Keratinocyte (primary cell): ENCODE measurements around the gene CRLF2. TPM values are rescaled to one million over a fixed set of nuclear protein-coding genes. Genes with fewer than 3 reads are reported as not detected.

ENCODE experiments used
- DNase-seq: peaks from one replicate; pipeline ENCODE4 v3.0.0-alpha.2; 2011; ENCODE audit warnings: low read depth, missing footprints, low spot score
- FAIRE-seq: peaks from 2 replicates; lab custom pipeline; 2011; peaks lifted over from hg19 to GRCh38; lab: Jason Lieb, UNC
- H2AFZ ChIP-seq: 2 replicates; pipeline ENCODE4 v1.6.0; 2012; ENCODE audit warnings: low read length, control low read depth, inconsistent platforms; ENCODE audit not compliant: control insufficient read depth
- H3K27ac ChIP-seq: 2 replicates; pipeline ENCODE4 v1.5.1; 2011; ENCODE audit warnings: low read length; ENCODE audit not compliant: control insufficient read depth, insufficient read depth
- H3K27me3 ChIP-seq: 3 replicates; pipeline ENCODE4 v1.6.0; 2011; ENCODE audit warnings: low read length; ENCODE audit not compliant: control insufficient read depth, insufficient read depth; ENCODE audit errors: extremely low read depth
- H3K36me3 ChIP-seq, 2 experiments: 2 replicates in 1 of 2; 3 replicates in 1 of 2; pipeline ENCODE4 v1.5.1; 2011; ENCODE audit warnings: low read length in 2 of 2, mild to moderate bottlenecking in 1 of 2; ENCODE audit not compliant: control insufficient read depth in 2 of 2, insufficient read depth in 2 of 2; ENCODE audit errors: extremely low read depth in 1 of 2
- H3K4me1 ChIP-seq: 3 replicates; pipeline ENCODE4 v1.5.1; 2011; ENCODE audit warnings: low read length; ENCODE audit not compliant: control insufficient read depth, insufficient read depth; ENCODE audit errors: extremely low read depth
- H3K4me2 ChIP-seq: 3 replicates; pipeline ENCODE4 v1.6.0; 2011; ENCODE audit warnings: low read depth, low read length; ENCODE audit not compliant: control insufficient read depth, insufficient read depth; ENCODE audit errors: extremely low read depth
- H3K4me3 ChIP-seq, 3 experiments: fragments of 200-600 bp in 1 of 3; sonication (generic) in 1 of 3; 2 replicates in 2 of 3; 3 replicates in 1 of 3; pipeline ENCODE4 v1.5.1; 2011 to 2016; ENCODE audit warnings: low read length in 3 of 3, mild to moderate bottlenecking in 3 of 3, control low read depth in 2 of 3, inconsistent platforms in 1 of 3, low read depth in 1 of 3, mixed read lengths in 1 of 3, mixed run types in 1 of 3, moderate library complexity in 1 of 3; ENCODE audit not compliant: control insufficient read depth in 2 of 3, insufficient read depth in 2 of 3; ENCODE audit errors: extremely low read depth in 1 of 3
- H3K79me2 ChIP-seq: 2 replicates; pipeline ENCODE4 v1.6.0; 2012; ENCODE audit warnings: low read length; ENCODE audit not compliant: control insufficient read depth, insufficient read depth
- H3K9ac ChIP-seq: 3 replicates; pipeline ENCODE4 v1.6.0; 2011; ENCODE audit warnings: low read length; ENCODE audit not compliant: control insufficient read depth, insufficient read depth; ENCODE audit errors: extremely low read depth
- H3K9me1 ChIP-seq: 3 replicates; pipeline ENCODE4 v1.6.0; 2011; ENCODE audit warnings: low read length; ENCODE audit not compliant: control insufficient read depth, insufficient read depth; ENCODE audit errors: extremely low read depth
- H3K9me3 ChIP-seq: 2 replicates; pipeline ENCODE4 v1.5.1; 2012; ENCODE audit warnings: low read depth, low read length; ENCODE audit not compliant: control insufficient read depth
- H4K20me1 ChIP-seq: 3 replicates; pipeline ENCODE4 v1.6.0; 2011; ENCODE audit warnings: low read length; ENCODE audit not compliant: control insufficient read depth, insufficient read depth; ENCODE audit errors: extremely low read depth
- EZH2 ChIP-seq: IDR thresholded peaks from one replicate; pipeline ENCODE4 v1.6.1; 2012; ENCODE audit warnings: inconsistent platforms, mild to moderate bottlenecking, low read length, moderate library complexity
- dilution Hi-C: fragments of 300-500 bp; cut with MboI; formaldehyde crosslinking; loops from one replicate; pipeline ENCODE4 v1.7.0; 2020; ENCODE audit warnings: low sequenced_read_pairs; ENCODE audit not compliant: extremely low pct_ligation_motif_present
- polyA plus RNA-seq, 5 experiments: library from polyadenylated mRNA; depleted of rRNA in 3 of 5; stranded (reverse) in 3 of 5; stranded (forward) in 1 of 5; unstranded in 1 of 5; fragments of >200 nt; gene quantifications; 1 replicate in 1 of 5; 2 replicates in 3 of 5; 3 replicates in 1 of 5; pipeline versions ENCODE4 v1.2.1 to v1.2.3, GENCODE V29; 2011 to 2012; ENCODE audit warnings: missing spikeins in 2 of 5, low read depth in 1 of 5, low replicate concordance in 1 of 5
- TF ChIP-seq, protein P1 (sequence below), 3 experiments: IDR thresholded peaks in 1 of 3; conservative IDR thresholded peaks in 1 of 3; optimal IDR thresholded peaks in 1 of 3; 2 replicates in 2 of 3; 3 replicates in 1 of 3; pipeline versions ENCODE3 to v1.5.1; 2011; ENCODE audit warnings: low read length in 3 of 3, mild to moderate bottlenecking in 3 of 3, moderate library complexity in 2 of 3, control low read depth in 1 of 3, inconsistent platforms in 1 of 3; ENCODE audit not compliant: insufficient read depth in 2 of 3; ENCODE audit errors: extremely low read depth in 1 of 3

CRLF2 gene
- polyA plus RNA-seq, 1 donor (not counting 4 experiments of a cell fraction or from before 2014, with no cell fraction given), result not detected

DNA sequence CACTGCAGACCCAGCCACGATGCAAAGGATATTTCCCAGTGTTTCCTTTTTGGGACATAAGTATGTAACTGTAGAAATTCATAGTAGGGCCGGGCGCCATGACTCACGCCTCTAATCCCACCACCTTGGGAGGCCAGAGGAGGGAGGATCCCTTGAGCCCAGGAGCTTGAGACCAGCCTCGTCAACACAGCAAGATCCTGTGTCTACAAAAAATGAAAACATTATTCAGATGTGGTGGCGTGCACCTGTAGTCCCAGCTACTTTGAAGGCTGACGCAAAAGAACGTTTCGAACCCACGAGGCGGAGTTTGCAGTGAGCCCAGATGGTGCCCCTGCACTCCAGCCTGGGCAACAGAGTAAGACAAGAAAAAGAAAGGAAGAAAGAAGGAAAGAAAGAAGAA lies 49.2 kb downstream of the CRLF2 start:
- Histone ChIP-seq H4K20me1 (no peaks in the 10 kb centered on the region), H3K4me3 (no peak overlapping the region), H3K27ac (no peak overlapping the region), H3K36me3 (no peaks in the 10 kb centered on the region), H2AFZ (no peak overlapping the region), H3K4me2 (no peak overlapping the region), H3K9ac (no peak overlapping the region), H3K27me3 (no peaks in the 10 kb centered on the region), H3K9me1 (no peaks in the 10 kb centered on the region), H3K9me3 (peaks cover 2% of the 10 kb centered on the region), H3K4me1 (no peaks in the 10 kb centered on the region), H3K79me2 (no peaks in the 10 kb centered on the region)
- FAIRE-seq (no peak), DNase-seq (no peak)
- no peak for TF ChIP-seq EZH2
- TF ChIP-seq, protein P1, sequence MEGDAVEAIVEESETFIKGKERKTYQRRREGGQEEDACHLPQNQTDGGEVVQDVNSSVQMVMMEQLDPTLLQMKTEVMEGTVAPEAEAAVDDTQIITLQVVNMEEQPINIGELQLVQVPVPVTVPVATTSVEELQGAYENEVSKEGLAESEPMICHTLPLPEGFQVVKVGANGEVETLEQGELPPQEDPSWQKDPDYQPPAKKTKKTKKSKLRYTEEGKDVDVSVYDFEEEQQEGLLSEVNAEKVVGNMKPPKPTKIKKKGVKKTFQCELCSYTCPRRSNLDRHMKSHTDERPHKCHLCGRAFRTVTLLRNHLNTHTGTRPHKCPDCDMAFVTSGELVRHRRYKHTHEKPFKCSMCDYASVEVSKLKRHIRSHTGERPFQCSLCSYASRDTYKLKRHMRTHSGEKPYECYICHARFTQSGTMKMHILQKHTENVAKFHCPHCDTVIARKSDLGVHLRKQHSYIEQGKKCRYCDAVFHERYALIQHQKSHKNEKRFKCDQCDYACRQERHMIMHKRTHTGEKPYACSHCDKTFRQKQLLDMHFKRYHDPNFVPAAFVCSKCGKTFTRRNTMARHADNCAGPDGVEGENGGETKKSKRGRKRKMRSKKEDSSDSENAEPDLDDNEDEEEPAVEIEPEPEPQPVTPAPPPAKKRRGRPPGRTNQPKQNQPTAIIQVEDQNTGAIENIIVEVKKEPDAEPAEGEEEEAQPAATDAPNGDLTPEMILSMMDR (optimal IDR thresholded peaks at IDR 0.05 in 1 of 3, IDR thresholded peaks at IDR 0.05 in 1 of 3, conservative IDR thresholded peaks at IDR 0.05 in 1 of 3; ENCODE audit: extremely low read depth in 1 of 3, insufficient read depth in 2 of 3, low read length in 3 of 3), result no peak
- dilution Hi-C loops, result no loop called here

DNA sequence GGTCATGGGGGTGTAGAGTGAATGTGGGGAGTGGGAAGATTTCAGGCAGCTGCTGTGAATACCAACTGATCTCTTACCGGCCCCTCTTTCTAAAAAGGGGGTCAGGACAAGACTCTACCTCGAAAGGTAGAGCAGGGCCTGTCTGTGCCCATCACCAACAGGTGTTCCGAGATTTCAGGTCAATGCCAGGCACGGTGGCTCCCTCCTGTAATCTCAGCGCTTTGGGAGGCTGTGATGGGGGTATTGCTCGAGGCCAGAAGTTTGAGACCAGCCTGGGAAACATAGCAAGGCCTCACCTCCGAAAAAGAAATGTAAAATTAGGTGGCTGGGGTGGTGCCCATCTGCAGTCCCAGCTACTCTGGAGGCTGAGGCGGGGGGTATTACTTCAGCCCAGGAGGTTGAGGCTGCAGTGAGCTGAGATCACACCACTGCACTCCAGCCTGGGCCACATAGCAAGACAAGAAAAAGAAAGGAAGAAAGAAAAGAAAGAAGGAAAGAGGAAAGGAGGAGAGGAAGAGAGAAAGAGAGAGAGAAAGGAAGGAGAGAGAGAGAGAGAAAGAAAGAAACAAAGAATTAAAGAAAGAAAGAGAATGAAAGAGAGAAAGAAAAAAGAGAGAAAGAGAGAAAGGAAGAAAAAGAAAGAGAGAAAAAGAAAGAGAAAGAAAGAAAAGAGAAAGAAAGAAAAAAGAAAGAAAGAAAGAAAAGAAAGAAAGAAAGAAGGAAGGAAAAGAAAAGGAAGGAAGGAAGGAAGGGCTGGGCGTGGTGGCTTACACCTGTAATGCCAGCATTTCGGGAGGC lies 50.1 kb downstream of the CRLF2 start:
- H3K4me3 ChIP-seq, result no peak overlapping the region
- H3K27me3 ChIP-seq, result no peaks in the 10 kb centered on the region
- dilution Hi-C loops, result no loop called here

More for the DNA sequence above, 50.1 kb downstream of the CRLF2 start:
- TF ChIP-seq, protein P1 (optimal IDR thresholded peaks at IDR 0.05 in 1 of 3, IDR thresholded peaks at IDR 0.05 in 1 of 3, conservative IDR thresholded peaks at IDR 0.05 in 1 of 3; ENCODE audit: extremely low read depth in 1 of 3, insufficient read depth in 2 of 3, low read length in 3 of 3), result no peak
- TF ChIP-seq EZH2, result no peak
- H3K27ac ChIP-seq, result no peak overlapping the region
- no peak overlapping the region for H2AFZ ChIP-seq
- H3K4me1 ChIP-seq, result no peaks in the 10 kb centered on the region
- H3K36me3 ChIP-seq, result no peaks in the 10 kb centered on the region
- H3K9me1 ChIP-seq, result no peaks in the 10 kb centered on the region
- peaks cover 2% of the 10 kb centered on the region for H3K9me3 ChIP-seq
- H3K79me2 ChIP-seq, result no peaks in the 10 kb centered on the region
- DNase-seq (no peak), FAIRE-seq (no peak)
- H4K20me1 ChIP-seq, result no peaks in the 10 kb centered on the region
- no peak overlapping the region for H3K9ac ChIP-seq
- H3K4me2 ChIP-seq, result no peak overlapping the region
